ENCODE measurements around the gene KRT71. TPM values are rescaled to one million over a fixed set of nuclear protein-coding genes. Genes with fewer than 3 reads are reported as not detected.

KRT71 gene
- total RNA-seq, 1 experiment from 2014 or later, result not detected

DNA sequence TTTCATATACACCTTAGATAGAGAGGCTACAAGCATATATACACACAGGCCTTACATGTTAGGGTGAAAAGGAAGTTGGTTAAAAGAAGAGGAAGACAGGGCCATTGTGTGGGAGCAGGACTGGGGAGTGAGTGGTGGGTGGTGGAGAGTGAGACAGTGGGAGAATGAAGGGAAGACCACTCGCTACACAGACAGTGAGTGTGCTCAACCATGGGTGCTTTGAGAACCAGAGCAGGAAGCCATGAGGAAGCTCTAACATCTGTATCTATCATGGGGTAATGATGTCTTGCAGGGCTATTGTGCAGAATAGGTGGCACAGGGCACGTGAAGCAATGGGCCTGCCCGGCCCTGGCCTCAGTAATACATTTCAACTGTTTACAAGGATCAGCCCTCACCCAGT, 32.1 kb upstream of the KRT71 start:
- Histone ChIP-seq H3K27me3 (ENCODE audit: insufficient read depth, low read length) (no peaks in the 10 kb centered on the region), H3K79me2 (ENCODE audit: insufficient read depth, low read length) (no peaks in the 10 kb centered on the region), H3K4me1 (ENCODE audit: control insufficient read depth in 1 of 2, insufficient read depth in 2 of 2, low read length in 2 of 2) (peaks cover 0 to 33% of the 10 kb centered on the region in 2 experiments; a peak in 2 of 4 replicates), H3K36me3 (ENCODE audit: control insufficient read depth in 1 of 2, insufficient read depth in 2 of 2, low read length in 2 of 2) (no peaks in the 10 kb centered on the region), H2AFZ (ENCODE audit: low read depth, low read length, poor library complexity, severe bottlenecking) (no peak overlapping the region), H3K4me2 (ENCODE audit: low read length) (no peak overlapping the region), H3K9ac (ENCODE audit: low read length) (no peak overlapping the region), H3K9me3 (ENCODE audit: control insufficient read depth in 1 of 2, insufficient read depth in 1 of 2, low read depth in 1 of 2, low read length in 2 of 2) (no peaks in the 10 kb centered on the region), H4K20me1 (ENCODE audit: insufficient read depth) (no peaks in the 10 kb centered on the region), H3K27ac (ENCODE audit: low read depth, low read length) (no peak overlapping the region), H3K4me3 (replicated peaks in 1 of 2; ENCODE audit: low read depth in 1 of 2, low read length in 2 of 2) (no peak overlapping the region), H3K9me2 (ENCODE audit: insufficient read depth) (no peaks in the 10 kb centered on the region)
- intact Hi-C loops (cut with micrococcal nuclease), result no loop called here
- CTCF ChIA-PET, result interaction anchor here (0.8 to 4.6 kb wide), 3 partner anchors 23 to 294 kb away, joined by 3 to 29 read pairs (median 4); no protein-coding TSS in a partner anchor
- POLR2A ChIA-PET, result no interaction called here
- DNase-seq (ENCODE audit: low read depth, low spot score), result no peak
- RAD21 ChIA-PET (ENCODE audit: low non-redundant PET in 1 of 2, low total read pairs in 2 of 2, uncharacterized antibody in 2 of 2, unreplicated experiment in 2 of 2), result interaction anchor here in 1 of 2 experiments (1.0 kb wide), 1 partner anchor 189 kb away, joined by 3 read pairs; no protein-coding TSS in a partner anchor
- BruUV-seq (replicated peaks), result no TSS peak
- TF ChIP-seq YY1 (IDR thresholded peaks at IDR 0.05; ENCODE audit: extremely low read depth, insufficient replicate concordance, low read depth, low read length) (no peak), REST (IDR thresholded peaks at IDR 0.05; ENCODE audit: low read depth) (no peak), SIN3A (IDR thresholded peaks at IDR 0.05; ENCODE audit: low read depth) (no peak), EZH2 (IDR thresholded peaks at IDR 0.05) (no peak), ZFX (IDR thresholded peaks at IDR 0.05) (no peak), POLR2AphosphoS5 (IDR thresholded peaks at IDR 0.05; ENCODE audit: low read depth, low read length) (no peak), FOSL1 (IDR thresholded peaks at IDR 0.05; ENCODE audit: low read depth) (no peak), CBX3 (IDR thresholded peaks at IDR 0.05; ENCODE audit: low read depth) (no peak), ZNF274 (IDR thresholded peaks at IDR 0.05; ENCODE audit: low read depth, low read length) (no peak), MAX (IDR thresholded peaks at IDR 0.05) (no peak), CEBPB (IDR thresholded peaks at IDR 0.05; ENCODE audit: low read depth) (no peak), ATF3 (IDR thresholded peaks at IDR 0.05) (no peak)
- TF ChIP-seq, protein P1, sequence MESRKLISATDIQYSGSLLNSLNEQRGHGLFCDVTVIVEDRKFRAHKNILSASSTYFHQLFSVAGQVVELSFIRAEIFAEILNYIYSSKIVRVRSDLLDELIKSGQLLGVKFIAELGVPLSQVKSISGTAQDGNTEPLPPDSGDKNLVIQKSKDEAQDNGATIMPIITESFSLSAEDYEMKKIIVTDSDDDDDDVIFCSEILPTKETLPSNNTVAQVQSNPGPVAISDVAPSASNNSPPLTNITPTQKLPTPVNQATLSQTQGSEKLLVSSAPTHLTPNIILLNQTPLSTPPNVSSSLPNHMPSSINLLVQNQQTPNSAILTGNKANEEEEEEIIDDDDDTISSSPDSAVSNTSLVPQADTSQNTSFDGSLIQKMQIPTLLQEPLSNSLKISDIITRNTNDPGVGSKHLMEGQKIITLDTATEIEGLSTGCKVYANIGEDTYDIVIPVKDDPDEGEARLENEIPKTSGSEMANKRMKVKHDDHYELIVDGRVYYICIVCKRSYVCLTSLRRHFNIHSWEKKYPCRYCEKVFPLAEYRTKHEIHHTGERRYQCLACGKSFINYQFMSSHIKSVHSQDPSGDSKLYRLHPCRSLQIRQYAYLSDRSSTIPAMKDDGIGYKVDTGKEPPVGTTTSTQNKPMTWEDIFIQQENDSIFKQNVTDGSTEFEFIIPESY (IDR thresholded peaks at IDR 0.05; ENCODE audit: extremely low read depth, insufficient replicate concordance, low read length), result no peak
- ATAC-seq, result no peak
